ENCODE measurements around the gene GBF1.

GRCh38 chr10:102327002-102327401, 81.7 kb downstream of the GBF1 start:
- no peak for TF ChIP-seq ZNF384 (IDR thresholded peaks at IDR 0.05)
- no peak for TF ChIP-seq FOXK2 (IDR thresholded peaks at IDR 0.05)
- TF ChIP-seq FOXM1 (IDR thresholded peaks at IDR 0.05; ENCODE audit: borderline replicate concordance): no peak
- TF ChIP-seq PKNOX1 (IDR thresholded peaks at IDR 0.05): no peak
- TF ChIP-seq SP1 (IDR thresholded peaks at IDR 0.05): no peak
